ENCODE results near the gene LRRC75A.

The LRRC75A gene

GRCh38 chr17:16425202-16425601 is 66.8 kb downstream of the LRRC75A start:
- Histone ChIP-seq H3K27ac (ENCODE audit: low read length) (no peak overlapping the region), H4K20me1 (ENCODE audit: insufficient read depth, low read length) (no peaks in the 10 kb centered on the region), H2AFZ (ENCODE audit: low read depth, low read length) (no peak overlapping the region), H3K27me3 (ENCODE audit: low read depth, low read length) (no peaks in the 10 kb centered on the region), H3K36me3 (replicated peaks; ENCODE audit: low read depth, low read length) (no peaks in the 10 kb centered on the region), H3K4me3 (ENCODE audit: low read length) (no peak overlapping the region), H3K9me3 (ENCODE audit: insufficient read depth, low read length) (no peaks in the 10 kb centered on the region), H3K79me2 (ENCODE audit: low read length) (no peaks in the 10 kb centered on the region), H3K4me2 (ENCODE audit: low read length) (no peak overlapping the region), H3K9ac (ENCODE audit: low read length) (no peak overlapping the region), H3K4me1 (ENCODE audit: low read length) (no peaks in the 10 kb centered on the region)
- TF ChIP-seq CTCF (IDR thresholded peaks at IDR 0.05; ENCODE audit: low read depth, low read length) (no peak), EZH2phosphoT487 (IDR thresholded peaks at IDR 0.05; ENCODE audit: low read depth) (no peak)

- H3K4me2 ChIP-seq (ENCODE audit: low read length), result no peak overlapping the region
- no peaks in the 10 kb centered on the region for H3K9me3 ChIP-seq (ENCODE audit: insufficient read depth, low read length)
- H3K27ac ChIP-seq (ENCODE audit: low read length), result no peak overlapping the region
- no peaks in the 10 kb centered on the region for H3K79me2 ChIP-seq (ENCODE audit: low read length)
- H4K20me1 ChIP-seq (ENCODE audit: insufficient read depth, low read length), result no peaks in the 10 kb centered on the region
- no peak overlapping the region for H2AFZ ChIP-seq (ENCODE audit: low read depth, low read length)
- no peak overlapping the region for H3K4me3 ChIP-seq (ENCODE audit: low read length)
- no peaks in the 10 kb centered on the region for H3K27me3 ChIP-seq (ENCODE audit: low read depth, low read length)
- H3K4me1 ChIP-seq (ENCODE audit: low read length), result peaks cover 17% of the 10 kb centered on the region
- TF ChIP-seq EZH2phosphoT487 (IDR thresholded peaks at IDR 0.05; ENCODE audit: low read depth), result no peak
- H3K9ac ChIP-seq (ENCODE audit: low read length), result no peak overlapping the region
- no peaks in the 10 kb centered on the region for H3K36me3 ChIP-seq (replicated peaks; ENCODE audit: low read depth, low read length)
These were observed 68.6 kb downstream of the LRRC75A start for GRCh38 chr17:16423226-16423872.

- Histone ChIP-seq H3K4me2 (ENCODE audit: low read length) (no peak overlapping the region), H4K20me1 (ENCODE audit: insufficient read depth, low read length) (no peaks in the 10 kb centered on the region), H3K9me3 (ENCODE audit: insufficient read depth, low read length) (no peaks in the 10 kb centered on the region), H3K36me3 (replicated peaks; ENCODE audit: low read depth, low read length) (no peaks in the 10 kb centered on the region), H3K4me1 (ENCODE audit: low read length) (peaks cover 27% of the 10 kb centered on the region), H3K27me3 (ENCODE audit: low read depth, low read length) (no peaks in the 10 kb centered on the region), H2AFZ (ENCODE audit: low read depth, low read length) (no peak overlapping the region), H3K27ac (ENCODE audit: low read length) (no peak overlapping the region), H3K79me2 (ENCODE audit: low read length) (no peaks in the 10 kb centered on the region), H3K9ac (ENCODE audit: low read length) (no peak overlapping the region), H3K4me3 (ENCODE audit: low read length) (no peak overlapping the region)
- TF ChIP-seq CTCF (IDR thresholded peaks at IDR 0.05; ENCODE audit: low read depth, low read length) (no peak), EZH2phosphoT487 (IDR thresholded peaks at IDR 0.05; ENCODE audit: low read depth) (no peak)
These were observed 69.6 kb downstream of the LRRC75A start for GRCh38 chr17:16422416-16422815.

- Histone ChIP-seq H2AFZ (ENCODE audit: low read depth, low read length) (no peak overlapping the region), H3K4me2 (ENCODE audit: low read length) (peak overlapping the region; percentile 63), H3K27me3 (ENCODE audit: low read depth, low read length) (no peaks in the 10 kb centered on the region), H3K79me2 (ENCODE audit: low read length) (peaks cover 19% of the 10 kb centered on the region), H3K27ac (ENCODE audit: low read length) (peak overlapping the region; percentile 89), H3K9ac (ENCODE audit: low read length) (no peak overlapping the region), H3K36me3 (replicated peaks; ENCODE audit: low read depth, low read length) (no peaks in the 10 kb centered on the region), H4K20me1 (ENCODE audit: insufficient read depth, low read length) (no peaks in the 10 kb centered on the region), H3K4me1 (ENCODE audit: low read length) (peaks cover 37% of the 10 kb centered on the region), H3K4me3 (ENCODE audit: low read length) (no peak overlapping the region), H3K9me3 (ENCODE audit: insufficient read depth, low read length) (no peaks in the 10 kb centered on the region)
- TF ChIP-seq CTCF (IDR thresholded peaks at IDR 0.05; ENCODE audit: low read depth, low read length) (no peak), EZH2phosphoT487 (IDR thresholded peaks at IDR 0.05; ENCODE audit: low read depth) (no peak)
These were observed 72.1 kb downstream of the LRRC75A start for GRCh38 chr17:16419929-16420271.

All from OCI-LY3 (cell line).